Measurements from ENCODE around the gene NDRG3.
"Not testable (repeated sequence)": the region's sequence is repeated elsewhere in the genome, so short reads cannot be mapped to it uniquely, and the experiment has no call there.

The NDRG3 gene

DNA sequence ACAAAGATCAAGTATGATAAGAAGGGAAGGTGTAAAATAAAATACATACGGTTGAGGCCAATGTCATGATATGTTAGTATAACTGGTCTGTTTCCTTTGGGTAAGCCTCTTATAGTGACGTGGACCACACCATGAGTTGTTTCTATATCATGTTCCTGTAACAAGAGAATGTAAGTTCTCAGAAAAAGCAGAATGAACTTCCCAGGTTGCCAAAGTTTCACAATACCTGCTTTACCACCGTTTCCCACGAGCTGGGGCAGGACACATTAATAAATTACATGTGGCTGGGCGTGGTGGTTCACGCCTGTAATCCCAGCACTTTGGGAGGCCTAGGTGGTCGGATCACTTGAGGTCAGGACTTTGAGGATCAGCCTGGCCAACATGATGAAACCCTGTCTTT lies 57.3 kb downstream of the NDRG3 start:
- Mint-ChIP-seq H3K9me3 (no peaks in the 10 kb centered on the region), H3K27ac (no peak overlapping the region), H3K27me3 (no peaks in the 10 kb centered on the region), H3K4me1 (ENCODE audit: low read depth) (peaks cover 3% of the 10 kb centered on the region), H3K4me3 (no peak overlapping the region), H3K36me3 (ENCODE audit: low read depth) (peaks cover 32% of the 10 kb centered on the region)
- no peak for DNase-seq

DNA sequence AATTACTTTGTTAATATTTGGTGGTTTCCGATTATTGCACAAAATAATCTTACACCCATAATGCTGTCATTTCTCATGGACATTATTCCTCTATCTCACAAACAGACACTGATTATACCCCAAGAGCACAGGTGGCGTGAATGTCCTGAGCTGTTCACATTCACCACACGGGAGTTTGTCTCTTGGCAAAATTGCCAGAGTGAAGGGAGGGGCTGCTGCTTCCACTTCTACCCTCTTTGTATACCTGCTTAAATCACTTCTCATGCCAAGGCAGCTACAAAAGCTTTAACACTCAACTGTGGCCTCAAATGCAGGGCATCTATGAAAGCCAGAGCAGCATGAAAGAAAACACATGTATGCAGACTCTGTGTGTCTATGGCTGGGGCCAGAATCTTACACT lies 58.0 kb downstream of the NDRG3 start:
- Mint-ChIP-seq H3K27ac (no peak overlapping the region), H3K4me3 (no peak overlapping the region), H3K27me3 (no peaks in the 10 kb centered on the region), H3K36me3 (ENCODE audit: low read depth) (peaks cover 32% of the 10 kb centered on the region), H3K9me3 (no peaks in the 10 kb centered on the region), H3K4me1 (ENCODE audit: low read depth) (peaks cover 3% of the 10 kb centered on the region)
- DNase-seq = no peak

DNA sequence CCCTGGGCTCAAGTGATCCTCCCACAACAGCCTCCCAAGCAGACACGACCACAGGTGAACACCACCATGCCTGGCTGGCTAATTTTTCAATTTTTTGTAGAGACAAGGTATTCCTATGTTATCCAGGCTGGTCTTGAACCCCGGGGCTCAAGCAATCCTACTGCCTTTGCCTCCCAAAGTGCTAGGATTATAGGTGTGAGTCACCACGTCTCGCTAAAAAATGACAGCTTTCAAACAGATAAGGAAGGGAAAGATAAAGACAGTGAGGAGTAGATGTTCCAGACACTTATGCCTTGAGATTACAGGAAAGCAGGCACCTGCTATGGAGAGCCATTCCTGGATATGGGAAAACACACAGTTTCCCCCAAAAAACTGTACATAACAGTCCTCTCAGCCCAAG lies 58.9 kb downstream of the NDRG3 start:
- H3K27me3 Mint-ChIP-seq = no peaks in the 10 kb centered on the region
- H3K36me3 Mint-ChIP-seq (ENCODE audit: low read depth) = peaks cover 41% of the 10 kb centered on the region
- H3K9me3 Mint-ChIP-seq = no peaks in the 10 kb centered on the region
- H3K27ac Mint-ChIP-seq = no peak overlapping the region
- H3K4me3 Mint-ChIP-seq = no peak overlapping the region
- peaks cover 3% of the 10 kb centered on the region for H3K4me1 Mint-ChIP-seq (ENCODE audit: low read depth)
- DNase-seq = no peak

DNA sequence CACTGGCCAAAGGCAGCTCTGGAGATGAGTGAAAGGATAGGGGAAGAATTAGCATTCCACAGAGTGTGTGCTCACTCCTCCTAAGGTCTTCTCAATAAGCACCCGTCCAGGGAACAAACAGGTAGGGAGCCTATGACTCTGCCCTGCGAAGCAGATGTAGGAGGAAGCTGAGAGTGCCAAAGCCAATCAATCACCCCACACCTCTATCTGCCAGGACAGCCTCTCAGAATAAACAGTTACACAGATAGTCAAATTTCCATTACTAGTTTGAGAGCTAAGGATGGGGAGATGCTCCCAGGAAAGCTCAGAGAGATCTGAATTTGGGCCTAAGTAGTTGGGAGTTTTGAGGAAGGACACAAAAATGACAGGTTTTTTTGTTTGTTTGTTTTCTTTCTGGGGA lies 59.4 kb downstream of the NDRG3 start:
- H3K9me3 Mint-ChIP-seq = no peaks in the 10 kb centered on the region
- H3K27ac Mint-ChIP-seq = peak overlapping the region; percentile 15
- no peaks in the 10 kb centered on the region for H3K27me3 Mint-ChIP-seq
- H3K4me3 Mint-ChIP-seq = no peak overlapping the region
- no peak for DNase-seq
- peaks cover 3% of the 10 kb centered on the region for H3K4me1 Mint-ChIP-seq (ENCODE audit: low read depth)
- H3K36me3 Mint-ChIP-seq (ENCODE audit: low read depth) = peaks cover 42% of the 10 kb centered on the region

DNA sequence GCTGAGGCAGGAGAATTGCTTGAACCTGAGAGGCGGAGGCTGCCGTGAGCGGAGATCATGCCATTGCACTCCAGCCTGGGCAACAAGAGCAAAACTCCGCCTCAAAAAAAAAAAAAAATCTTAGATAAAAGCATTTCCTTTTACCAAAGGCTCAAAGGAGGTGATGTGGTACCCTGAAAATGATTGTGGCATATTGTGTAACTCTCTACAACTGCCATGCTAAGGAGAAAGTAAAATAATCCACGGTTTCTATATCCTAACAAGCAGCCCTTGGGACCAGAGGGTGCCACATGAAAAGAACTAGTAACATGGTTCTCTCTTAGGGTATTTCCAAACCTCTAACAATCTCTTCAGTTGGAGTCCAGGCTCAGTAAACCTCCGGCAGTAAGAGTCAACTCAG lies 61.1 kb downstream of the NDRG3 start:
- H3K27me3 Mint-ChIP-seq = no peaks in the 10 kb centered on the region
- no peaks in the 10 kb centered on the region for H3K9me3 Mint-ChIP-seq
- H3K27ac Mint-ChIP-seq = no peak overlapping the region
- peaks cover 3% of the 10 kb centered on the region for H3K4me1 Mint-ChIP-seq (ENCODE audit: low read depth)
- peaks cover 53% of the 10 kb centered on the region for H3K36me3 Mint-ChIP-seq (ENCODE audit: low read depth)
- DNase-seq = no peak
- no peak overlapping the region for H3K4me3 Mint-ChIP-seq

DNA sequence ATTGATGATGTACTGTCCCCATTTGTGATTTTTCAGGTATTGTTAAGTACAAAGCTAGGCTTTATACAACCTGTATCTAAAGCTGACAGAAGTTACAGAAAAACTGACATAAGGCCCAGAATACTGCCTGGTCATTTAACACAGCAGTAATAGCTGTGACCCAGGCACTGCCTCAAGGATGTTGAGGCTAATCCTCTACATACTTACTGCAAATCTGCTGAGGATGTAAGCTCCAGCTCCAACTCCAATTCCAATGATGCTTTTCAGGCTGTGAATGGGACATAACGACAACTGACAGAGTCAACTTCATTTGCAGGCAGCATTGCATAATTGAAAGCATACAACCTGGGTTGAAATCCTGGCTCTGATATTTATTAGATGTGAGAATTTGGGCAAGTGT lies 63.6 kb downstream of the NDRG3 start:
- Mint-ChIP-seq H3K4me3 (no peak overlapping the region), H3K36me3 (ENCODE audit: low read depth) (peaks cover 60% of the 10 kb centered on the region), H3K27me3 (no peaks in the 10 kb centered on the region), H3K9me3 (no peaks in the 10 kb centered on the region), H3K4me1 (ENCODE audit: low read depth) (peaks cover 3% of the 10 kb centered on the region), H3K27ac (no peak overlapping the region)
- DNase-seq = no peak

DNA sequence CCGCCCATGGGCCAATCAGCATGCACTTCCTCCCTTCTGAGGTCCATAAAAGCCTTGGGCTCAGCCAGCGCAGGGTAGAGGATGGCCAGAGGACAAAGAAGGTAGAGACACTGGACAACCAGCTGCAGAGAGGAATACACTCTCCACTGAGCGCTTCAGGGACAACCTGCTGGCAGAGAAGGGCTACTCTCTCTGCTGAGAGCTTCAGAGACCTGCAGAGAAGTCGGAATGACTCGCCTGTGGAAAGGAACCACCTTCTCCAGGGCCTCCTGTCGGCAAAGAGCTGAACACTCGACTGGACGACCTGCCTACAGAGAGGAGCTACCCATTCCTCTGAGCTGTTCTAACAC lies 68.5 kb downstream of the NDRG3 start:
- Mint-ChIP-seq H3K4me3 (no peak overlapping the region), H3K4me1 (ENCODE audit: low read depth) (no peaks in the 10 kb centered on the region), H3K9me3 (no peaks in the 10 kb centered on the region), H3K36me3 (ENCODE audit: low read depth) (peaks cover 31% of the 10 kb centered on the region), H3K27me3 (no peaks in the 10 kb centered on the region), H3K27ac (no peak overlapping the region)
- no peak for DNase-seq

DNA sequence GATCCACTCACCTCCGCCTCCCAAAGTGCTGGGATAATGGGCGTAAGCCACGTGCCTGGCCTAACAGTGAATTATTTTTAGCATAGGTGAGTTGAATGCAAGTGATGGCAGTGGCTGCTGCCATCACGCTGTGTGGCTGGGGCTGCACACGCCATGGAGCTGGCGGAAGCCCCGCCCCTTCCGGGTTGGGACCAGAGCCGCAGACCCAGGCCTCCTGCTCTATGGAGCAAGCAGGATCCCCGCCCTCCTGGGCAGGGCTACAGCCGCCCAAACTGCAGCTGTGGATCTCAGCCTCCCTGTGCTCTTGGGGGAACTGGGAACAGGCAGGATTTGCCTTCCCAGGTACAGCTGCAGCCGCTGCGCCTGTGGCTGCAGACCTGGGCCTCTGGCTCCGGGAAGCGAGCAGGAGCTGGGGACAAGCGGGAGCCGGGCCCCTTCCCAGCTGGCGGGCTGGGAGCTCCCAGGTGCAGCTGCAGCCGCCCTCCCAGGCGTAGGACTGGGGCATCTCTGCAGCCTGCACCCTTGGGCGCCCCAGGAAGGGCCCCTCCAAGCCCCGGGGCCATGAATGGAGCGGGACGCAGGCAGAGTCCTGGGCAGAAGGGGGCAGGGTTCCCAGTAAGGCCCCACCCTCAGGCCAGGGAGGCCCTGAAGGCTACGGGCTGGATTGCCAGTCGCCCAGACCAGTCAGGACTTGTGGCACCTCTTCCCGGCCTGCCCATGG lies 69.0 kb downstream of the NDRG3 start:
- H3K27me3 Mint-ChIP-seq = no peaks in the 10 kb centered on the region
- no peaks in the 10 kb centered on the region for H3K4me1 Mint-ChIP-seq (ENCODE audit: low read depth)
- H3K4me3 Mint-ChIP-seq = no peak overlapping the region
- H3K9me3 Mint-ChIP-seq = no peaks in the 10 kb centered on the region
- H3K36me3 Mint-ChIP-seq (ENCODE audit: low read depth) = peaks cover 25% of the 10 kb centered on the region
- DNase-seq = no peak
- no peak overlapping the region for H3K27ac Mint-ChIP-seq

DNA sequence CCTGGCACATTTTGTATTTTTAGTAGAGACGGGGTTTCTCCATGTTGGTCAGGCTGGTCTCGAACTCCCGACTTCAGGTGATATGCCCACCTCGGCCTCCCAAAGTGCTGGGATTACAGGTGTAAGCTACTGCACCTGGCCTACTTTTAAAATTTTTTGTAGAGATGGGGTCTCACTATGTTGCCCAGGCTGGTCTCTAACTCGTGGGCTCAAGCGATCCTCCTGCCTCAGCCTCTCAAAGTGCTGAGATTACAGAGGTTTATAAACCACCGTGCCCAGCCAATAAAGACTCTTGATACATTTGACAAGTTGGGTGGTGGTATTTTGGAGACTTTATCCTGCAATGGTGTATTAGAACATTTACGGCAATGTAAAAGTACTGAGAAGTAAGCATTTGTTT lies 70.3 kb downstream of the NDRG3 start:
- peaks cover 19% of the 10 kb centered on the region for H3K36me3 Mint-ChIP-seq (ENCODE audit: low read depth)
- not testable (repeated sequence) for H3K4me3 Mint-ChIP-seq; H3K27me3 Mint-ChIP-seq; H3K27ac Mint-ChIP-seq; H3K9me3 Mint-ChIP-seq; H3K4me1 Mint-ChIP-seq (ENCODE audit: low read depth); DNase-seq

DNA sequence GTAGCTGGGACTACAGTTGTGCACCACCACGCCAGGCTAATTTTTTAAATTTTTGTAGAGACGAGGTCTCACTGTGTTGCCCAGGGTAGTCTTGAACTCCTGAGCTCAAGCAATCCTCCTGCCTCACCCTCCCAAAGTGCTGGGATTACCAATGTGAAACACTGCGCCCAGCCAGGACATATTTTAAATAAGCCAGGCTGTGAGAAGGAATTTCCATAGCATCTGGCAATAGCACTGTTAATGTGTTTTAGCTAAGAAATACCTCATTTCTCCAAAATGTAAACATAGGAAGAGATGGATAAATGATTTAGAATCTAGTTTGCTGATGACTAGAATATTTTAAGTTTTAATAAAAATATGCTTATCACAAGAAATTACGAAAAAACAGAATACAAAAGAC lies 72.9 kb downstream of the NDRG3 start:
- H3K9me3 Mint-ChIP-seq = no peaks in the 10 kb centered on the region
- no peak for DNase-seq
- no peaks in the 10 kb centered on the region for H3K27me3 Mint-ChIP-seq
- no peak overlapping the region for H3K4me3 Mint-ChIP-seq
- H3K36me3 Mint-ChIP-seq (ENCODE audit: low read depth) = peaks cover 16% of the 10 kb centered on the region
- no peak overlapping the region for H3K27ac Mint-ChIP-seq
- no peaks in the 10 kb centered on the region for H3K4me1 Mint-ChIP-seq (ENCODE audit: low read depth)

DNA sequence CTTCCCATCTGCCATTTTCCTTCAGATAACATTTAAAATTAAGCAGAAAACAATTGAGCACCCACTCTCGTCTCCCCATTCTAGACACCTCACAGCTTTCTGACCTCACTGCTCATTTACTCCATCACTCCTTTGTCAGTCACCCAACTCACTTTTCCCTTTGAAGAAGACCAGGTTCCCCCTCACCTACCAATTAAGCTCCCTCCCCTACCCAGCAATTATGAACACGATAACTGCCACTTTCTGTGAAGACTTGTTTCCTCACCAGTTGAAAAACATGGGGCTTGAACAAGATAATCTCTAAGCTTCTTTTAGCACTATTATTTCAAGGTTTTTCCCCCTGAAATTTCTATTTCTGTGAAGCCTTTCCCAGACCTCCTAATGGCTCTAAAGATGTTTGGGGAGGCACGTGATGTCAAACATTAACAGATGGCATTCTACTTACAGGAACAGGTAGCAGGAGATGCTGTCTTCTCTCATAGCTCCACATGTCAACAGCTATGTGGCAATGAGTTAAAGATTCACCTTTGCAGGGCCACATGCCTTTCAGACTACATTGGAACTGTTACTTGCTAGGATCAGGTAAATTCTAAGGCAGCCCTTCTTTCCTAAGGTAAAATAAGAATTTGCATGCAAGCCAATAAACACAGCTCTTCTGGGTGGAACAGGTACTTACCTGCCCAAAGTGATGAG lies 75.1 kb downstream of the NDRG3 start:
- Mint-ChIP-seq H3K36me3 (ENCODE audit: low read depth) (peaks cover 17% of the 10 kb centered on the region), H3K27ac (no peak overlapping the region), H3K4me3 (no peak overlapping the region), H3K4me1 (ENCODE audit: low read depth) (no peaks in the 10 kb centered on the region), H3K27me3 (no peaks in the 10 kb centered on the region), H3K9me3 (no peaks in the 10 kb centered on the region)
- DNase-seq = no peak

DNA sequence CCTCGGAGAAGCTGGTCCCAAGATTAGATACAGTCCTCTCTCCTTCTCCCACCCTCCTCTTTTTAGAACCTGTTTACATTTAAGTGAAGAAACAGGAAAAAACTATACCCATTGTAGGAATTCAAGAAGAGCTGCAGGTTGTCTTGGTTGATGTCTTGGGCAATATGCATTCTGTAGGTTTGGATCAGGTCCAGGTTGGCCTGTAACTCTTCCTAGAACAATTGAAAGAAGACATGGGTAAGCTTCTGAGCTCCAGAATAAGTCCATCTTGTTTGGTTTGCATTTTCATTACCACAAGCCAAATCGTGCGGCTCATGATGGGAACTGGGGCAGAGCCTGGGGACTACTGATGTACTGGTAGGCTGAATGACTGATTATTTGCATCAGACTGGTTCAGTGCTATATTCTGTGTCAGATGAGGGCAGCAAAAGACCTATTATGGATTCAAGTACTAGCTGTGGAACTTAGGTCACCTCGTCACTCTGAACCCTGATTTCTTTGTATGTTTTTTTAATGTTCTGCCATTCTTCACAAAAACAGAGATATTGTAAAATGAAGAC lies 79.6 kb downstream of the NDRG3 start:
- DNase-seq = no peak
- Mint-ChIP-seq H3K27ac (no peak overlapping the region), H3K36me3 (ENCODE audit: low read depth) (peaks cover 31% of the 10 kb centered on the region), H3K27me3 (no peaks in the 10 kb centered on the region), H3K9me3 (no peaks in the 10 kb centered on the region), H3K4me1 (ENCODE audit: low read depth) (no peaks in the 10 kb centered on the region), H3K4me3 (no peak overlapping the region)

DNA sequence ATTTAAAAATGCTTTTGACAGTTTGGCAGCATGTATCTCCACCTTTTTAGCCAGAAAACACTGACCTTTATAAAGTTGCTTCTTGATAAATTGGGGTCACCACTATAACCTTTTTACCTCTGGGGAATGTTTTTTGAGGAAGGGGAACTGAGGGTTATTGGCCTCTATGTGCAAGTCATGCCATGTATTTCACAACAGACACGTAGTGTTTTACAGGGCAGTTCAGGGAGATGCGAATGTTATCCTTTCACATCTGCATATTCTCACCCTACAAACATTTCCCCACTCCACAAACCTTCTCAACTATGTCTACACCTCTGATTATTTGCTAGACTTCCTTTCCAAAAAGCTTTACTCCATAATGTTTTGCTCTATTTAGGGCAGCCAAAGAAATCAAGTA lies 82.9 kb downstream of the NDRG3 start:
- Mint-ChIP-seq H3K27me3 (no peaks in the 10 kb centered on the region), H3K4me3 (no peak overlapping the region), H3K9me3 (no peaks in the 10 kb centered on the region), H3K36me3 (ENCODE audit: low read depth) (peaks cover 29% of the 10 kb centered on the region), H3K27ac (no peak overlapping the region), H3K4me1 (ENCODE audit: low read depth) (peaks cover 11% of the 10 kb centered on the region)
- no peak for DNase-seq

DNA sequence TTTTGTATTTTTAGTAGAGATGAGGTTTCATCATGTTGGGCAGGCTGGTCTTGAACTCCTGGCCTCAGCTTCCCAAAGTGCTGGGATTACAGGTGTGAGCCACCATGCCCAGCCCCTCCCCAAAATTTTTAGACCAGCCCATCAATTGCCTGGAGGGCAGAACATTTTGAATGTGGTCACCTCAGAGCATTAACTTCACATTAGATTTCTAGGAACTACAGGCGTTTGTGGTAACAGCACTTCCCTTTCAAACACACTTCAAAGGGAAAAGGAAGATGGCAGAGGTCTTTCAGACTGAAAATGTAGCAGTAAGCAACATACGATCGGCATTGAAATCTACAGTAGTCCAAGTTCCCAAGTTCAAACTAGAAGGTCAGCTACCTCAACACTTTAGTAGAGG lies 87.6 kb downstream of the NDRG3 start:
- H3K27me3 Mint-ChIP-seq = no peaks in the 10 kb centered on the region
- DNase-seq = no peak
- H3K9me3 Mint-ChIP-seq = no peaks in the 10 kb centered on the region
- peaks cover 31% of the 10 kb centered on the region for H3K36me3 Mint-ChIP-seq (ENCODE audit: low read depth)
- H3K4me3 Mint-ChIP-seq = peak overlapping the region; percentile 23
- H3K4me1 Mint-ChIP-seq (ENCODE audit: low read depth) = peaks cover 18% of the 10 kb centered on the region
- H3K27ac Mint-ChIP-seq = peak overlapping the region; percentile 45

DNA sequence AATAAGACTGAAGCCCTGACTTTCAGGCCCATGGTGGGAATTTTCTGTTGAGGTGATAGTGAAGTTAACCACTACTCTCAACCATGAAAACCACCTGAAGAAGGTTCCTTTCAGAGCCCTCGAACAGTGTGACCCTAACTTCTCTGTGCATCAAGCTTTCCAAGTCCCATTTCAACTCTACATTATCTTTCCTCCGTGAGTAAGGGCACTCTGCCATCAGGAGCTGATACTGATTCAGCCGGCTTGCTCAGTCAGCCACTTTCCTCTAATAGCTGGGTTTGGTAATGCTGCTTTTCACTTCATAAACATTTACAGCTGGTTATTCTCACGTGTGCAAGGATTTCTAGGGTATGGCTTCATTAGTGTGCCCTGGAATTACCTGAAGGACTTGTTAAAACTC lies 89.2 kb downstream of the NDRG3 start:
- Mint-ChIP-seq H3K9me3 (no peaks in the 10 kb centered on the region), H3K27me3 (no peaks in the 10 kb centered on the region), H3K4me3 (no peak overlapping the region), H3K36me3 (ENCODE audit: low read depth) (peaks cover 42% of the 10 kb centered on the region), H3K27ac (no peak overlapping the region), H3K4me1 (ENCODE audit: low read depth) (peaks cover 18% of the 10 kb centered on the region)
- DNase-seq = no peak
